Gastroesophageal sphincter (tissue), 3 donors: ENCODE measurements around the gene IBSP.
A peak's percentile ranks its signal among the peaks of the same experiment; 100 is the strongest.

Experiments
- CTCF ChIP-seq, 4 experiments: fragments of 200-600 bp in 2 of 4; fragments of 450-650 bp in 2 of 4; sonication (generic) in 1 of 4; IDR thresholded peaks; one replicate each; pipeline ENCODE4 v1.5.1; 2017 to 2019; ENCODE audit warnings: antibody characterized with exemption in 4 of 4, mild to moderate bottlenecking in 2 of 4, moderate library complexity in 2 of 4
- POLR2AphosphoS5 ChIP-seq: sonication (generic); formaldehyde crosslinking; IDR thresholded peaks from one replicate; pipeline ENCODE4 v1.6.1; 2017; ENCODE audit warnings: antibody characterized with exemption

- peak; percentile 69 to 83 (median 76) for TF ChIP-seq CTCF (IDR thresholded peaks at IDR 0.05)
- TF ChIP-seq POLR2AphosphoS5 = no peak
Measured at GRCh38 chr4:87838890-87839591, 39.7 kb downstream of the IBSP start.
